HG02970 (cell line): ENCODE data around the gene MRRF.
"Not testable (repeated sequence)": the region's sequence is repeated elsewhere in the genome, so short reads cannot be mapped to it uniquely, and the experiment has no call there.

Experiments
- ATAC-seq: cut with Tn5 transposase; IDR thresholded peaks from one replicate; pipeline ENCODE4 v1.9.1; 2021; ENCODE audit warnings: mild to moderate bottlenecking, moderate library complexity, moderate number of reproducible peaks; ENCODE audit not compliant: unreplicated experiment, low FRiP score

Gene MRRF

DNA sequence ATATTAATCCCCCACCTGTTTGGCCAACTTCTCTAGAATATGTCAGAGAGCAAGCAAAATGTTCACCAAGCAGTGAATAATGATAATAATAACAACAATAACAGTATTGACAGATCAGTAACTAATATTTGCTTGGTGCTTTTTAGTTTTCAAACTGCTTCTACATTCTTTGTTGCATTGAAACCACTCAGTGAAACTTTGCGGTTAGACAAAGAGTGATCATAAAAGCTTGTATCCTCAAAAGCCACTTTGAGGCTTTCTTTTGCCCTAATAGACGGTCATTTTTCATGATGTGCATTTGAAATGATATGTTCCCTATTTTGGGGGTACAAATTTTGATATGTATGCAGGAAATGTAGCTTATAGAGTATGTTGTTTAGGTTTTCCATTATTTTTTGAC, 62.5 kb downstream of the MRRF start:
- no peak for ATAC-seq

- ATAC-seq, result no peak
Observed at GRCh38 chr9:122329597-122329996, 64.9 kb downstream of the MRRF start.

DNA sequence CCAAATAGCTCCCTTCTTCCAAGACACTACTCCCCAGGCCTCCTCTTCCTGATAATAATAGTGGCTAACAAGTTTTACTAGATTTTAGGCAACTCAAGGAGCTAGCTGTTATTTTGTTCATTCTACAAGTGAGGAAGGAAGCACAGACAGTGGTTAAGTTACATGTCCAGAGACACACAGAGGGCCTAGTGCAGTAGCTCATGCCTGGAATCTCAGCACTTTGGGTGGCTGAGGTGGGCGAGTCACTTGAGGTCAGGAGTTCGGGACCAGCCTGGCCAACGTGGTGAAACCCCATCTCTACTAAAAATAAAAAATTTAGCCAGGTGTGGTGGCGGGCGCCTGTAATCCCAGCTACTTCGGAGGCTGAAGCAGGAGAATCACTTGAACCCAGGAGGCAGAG, 65.8 kb downstream of the MRRF start:
- ATAC-seq, result not testable (repeated sequence)

- ATAC-seq, result no peak
Observed at GRCh38 chr9:122331523-122331927, 66.8 kb downstream of the MRRF start.

DNA sequence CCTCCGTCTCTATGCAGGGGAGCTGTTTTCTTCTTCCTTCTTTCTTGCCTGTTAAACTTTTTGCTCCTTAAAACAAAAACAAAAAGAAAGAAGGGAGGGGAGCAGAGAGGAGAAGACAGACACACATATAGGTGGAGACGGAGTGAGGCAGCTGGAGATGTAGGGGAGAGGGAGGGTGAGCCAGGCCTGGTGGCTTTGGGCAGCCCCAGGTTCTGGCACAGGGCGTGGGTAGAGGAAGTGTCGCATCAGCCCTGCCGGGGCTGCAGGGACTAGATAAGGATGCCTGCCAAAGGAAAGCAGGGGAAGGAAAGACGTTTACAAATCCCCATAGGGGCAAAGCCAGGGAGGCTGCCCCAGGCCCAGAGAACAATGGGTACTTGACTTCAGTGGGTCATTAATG, 67.4 kb downstream of the MRRF start:
- ATAC-seq, result no peak

- no peak for ATAC-seq
Observed at GRCh38 chr9:122332644-122333043, 68.0 kb downstream of the MRRF start.

DNA sequence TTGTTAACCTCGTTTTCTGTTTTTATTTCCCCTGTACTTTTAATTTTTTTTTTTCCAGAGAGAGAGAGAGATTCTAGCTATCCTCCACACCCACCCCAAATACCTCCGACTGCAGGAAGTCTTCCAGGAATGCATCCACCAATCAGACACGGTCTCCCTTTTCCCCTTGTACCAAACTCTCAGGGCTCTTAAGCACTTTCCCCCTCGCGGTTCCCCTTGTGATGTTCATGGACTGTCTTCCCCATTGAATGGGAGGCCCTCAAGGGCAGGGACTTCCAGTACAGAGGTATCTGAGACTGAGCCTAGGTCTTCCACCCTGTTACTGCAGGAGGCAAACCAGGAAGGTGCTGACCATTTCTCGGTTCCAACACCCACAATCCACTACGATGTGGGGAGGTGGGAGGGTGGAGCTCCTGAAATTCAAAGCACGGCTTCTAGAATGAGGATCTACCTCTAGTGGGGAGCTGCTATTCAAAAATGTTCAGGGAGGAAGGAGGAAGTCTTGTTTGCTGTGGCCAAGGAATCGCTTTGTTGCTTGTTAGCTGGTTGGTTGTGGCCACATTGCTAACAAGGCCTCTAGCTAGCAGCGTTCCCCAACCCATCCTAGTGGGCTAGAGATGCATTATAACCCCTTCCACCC, 68.6 kb downstream of the MRRF start:
- ATAC-seq, result no peak

DNA sequence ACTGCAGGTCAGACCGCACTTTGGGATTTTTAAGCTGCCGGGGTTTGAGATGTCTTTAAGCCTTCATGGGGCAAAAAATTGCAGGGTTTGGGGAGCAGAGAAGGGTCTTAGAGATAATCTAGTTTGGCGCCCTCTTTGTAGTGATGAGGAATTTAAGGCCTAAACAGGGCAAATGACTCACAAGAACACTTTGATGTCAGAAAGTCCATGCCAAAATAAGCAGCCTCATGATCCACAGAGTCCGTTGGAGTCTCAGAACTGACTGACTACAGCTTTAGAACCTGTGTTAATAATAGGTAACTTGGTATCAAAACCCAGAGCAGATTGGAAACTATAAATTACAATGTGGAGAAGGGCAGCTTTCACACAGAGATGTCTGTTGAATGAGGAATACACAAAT, 70.2 kb downstream of the MRRF start:
- no peak for ATAC-seq

DNA sequence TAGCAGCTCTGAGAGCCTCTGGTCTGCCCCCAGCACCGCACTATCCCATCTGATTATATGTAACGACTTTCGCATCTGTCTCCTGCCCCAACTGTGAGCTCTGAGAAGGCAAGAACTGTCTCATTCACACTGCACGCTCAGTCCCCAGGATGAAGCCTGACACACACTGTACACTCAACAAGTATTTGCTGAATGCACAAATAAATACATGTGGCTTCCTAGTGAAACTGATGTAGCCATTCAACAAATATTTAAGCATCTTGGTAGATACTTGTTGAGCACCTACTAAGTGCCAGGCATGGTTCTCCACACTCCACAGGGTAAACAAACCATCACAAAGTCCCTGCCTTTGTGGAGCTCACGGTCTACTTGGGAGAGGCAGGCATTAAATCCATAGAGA, 71.5 kb downstream of the MRRF start:
- ATAC-seq, result no peak

DNA sequence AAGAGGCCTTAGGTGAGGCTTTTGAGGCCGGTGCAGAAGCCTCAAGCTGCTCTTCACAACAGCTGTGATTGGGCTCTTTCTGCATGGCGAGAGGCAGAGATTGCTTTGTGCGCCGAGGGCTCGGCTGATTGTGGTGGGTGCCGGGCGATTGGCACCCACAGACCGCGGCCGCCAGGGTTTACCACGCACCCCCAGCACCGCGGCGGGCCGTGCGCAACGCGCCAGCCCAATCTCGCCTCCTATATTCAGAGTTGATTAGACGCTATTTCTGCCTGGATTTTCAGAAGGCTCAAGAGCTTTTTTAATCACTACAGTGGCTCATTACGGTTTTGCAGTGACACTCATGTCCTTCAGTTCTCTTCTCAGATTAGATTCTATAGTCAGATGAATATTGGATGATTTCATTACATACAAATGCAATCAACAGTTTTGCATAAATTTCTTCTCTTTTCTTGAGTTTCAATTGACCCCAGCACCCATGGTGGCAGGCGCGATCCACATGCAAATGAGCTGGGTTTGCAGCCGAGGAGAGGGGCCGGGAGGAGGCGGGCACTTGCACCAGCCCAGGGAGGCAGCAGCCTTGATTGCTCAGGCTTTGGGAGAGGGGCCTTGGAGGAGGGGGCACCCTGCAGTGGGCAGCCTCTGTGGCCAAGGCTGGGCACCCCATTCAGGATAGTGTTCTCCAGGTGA, 72.3 kb downstream of the MRRF start:
- no peak for ATAC-seq

DNA sequence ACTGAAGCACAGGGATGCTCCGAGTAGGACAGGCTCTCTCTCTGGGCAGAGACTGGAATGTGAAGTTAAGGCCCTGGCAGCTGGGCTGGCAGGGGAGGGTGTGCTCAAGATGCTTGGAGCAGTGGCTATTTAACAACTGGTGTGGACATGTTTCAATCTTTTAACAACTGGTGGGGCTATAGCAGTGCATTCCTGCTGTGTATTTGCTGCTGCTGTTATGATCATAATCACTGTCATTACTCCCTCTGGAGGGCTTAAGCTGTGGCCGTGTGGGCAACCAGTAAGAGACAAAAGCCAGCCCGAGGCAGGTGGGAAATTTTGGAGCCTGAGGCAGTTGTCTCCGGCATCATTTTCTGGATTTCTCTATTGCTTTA, 72.9 kb downstream of the MRRF start:
- ATAC-seq, result no peak

DNA sequence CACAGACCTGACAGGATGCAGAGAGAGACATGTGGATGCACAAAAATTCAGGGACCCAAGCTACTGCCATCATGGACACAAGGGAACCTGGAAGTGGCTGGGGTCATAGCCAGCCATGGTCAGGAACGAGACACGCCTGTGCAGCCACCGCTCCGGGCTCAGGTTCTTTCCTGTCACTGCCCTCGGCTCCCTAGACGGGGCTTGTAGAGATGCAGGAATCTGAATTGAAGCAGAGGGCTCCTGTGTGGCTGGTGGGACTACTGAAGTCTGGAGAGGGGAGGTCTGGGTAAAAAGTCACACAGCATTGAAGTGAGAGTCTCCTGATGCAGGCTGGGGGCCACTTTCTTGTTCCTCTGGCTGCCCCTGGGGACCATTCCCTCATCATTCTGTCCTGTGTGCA, 73.9 kb downstream of the MRRF start:
- no peak for ATAC-seq

- no peak for ATAC-seq
Observed at GRCh38 chr9:122338994-122339393, 74.3 kb downstream of the MRRF start.

DNA sequence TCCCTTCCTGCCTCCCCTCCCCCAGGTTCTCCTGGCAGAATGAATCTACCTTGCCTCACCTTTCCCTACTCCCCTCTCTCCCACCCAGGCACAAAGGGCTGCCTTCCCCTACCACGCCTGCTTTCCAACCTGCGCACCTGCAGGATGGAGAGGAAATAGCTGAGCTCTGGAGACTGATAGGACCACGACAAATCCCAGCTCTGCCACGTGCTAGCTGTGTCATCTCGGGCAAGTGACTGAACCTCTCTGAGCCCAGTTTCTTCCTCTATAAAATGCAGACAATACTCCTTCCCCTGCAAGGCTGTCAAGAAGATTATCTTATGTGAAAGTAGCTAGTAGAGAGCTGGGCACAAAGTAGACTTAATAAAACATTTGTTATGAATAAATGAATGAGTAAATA, 74.9 kb downstream of the MRRF start:
- no peak for ATAC-seq

GRCh38 chr9:122340161-122340560, 75.5 kb downstream of the MRRF start:
- ATAC-seq, result no peak

DNA sequence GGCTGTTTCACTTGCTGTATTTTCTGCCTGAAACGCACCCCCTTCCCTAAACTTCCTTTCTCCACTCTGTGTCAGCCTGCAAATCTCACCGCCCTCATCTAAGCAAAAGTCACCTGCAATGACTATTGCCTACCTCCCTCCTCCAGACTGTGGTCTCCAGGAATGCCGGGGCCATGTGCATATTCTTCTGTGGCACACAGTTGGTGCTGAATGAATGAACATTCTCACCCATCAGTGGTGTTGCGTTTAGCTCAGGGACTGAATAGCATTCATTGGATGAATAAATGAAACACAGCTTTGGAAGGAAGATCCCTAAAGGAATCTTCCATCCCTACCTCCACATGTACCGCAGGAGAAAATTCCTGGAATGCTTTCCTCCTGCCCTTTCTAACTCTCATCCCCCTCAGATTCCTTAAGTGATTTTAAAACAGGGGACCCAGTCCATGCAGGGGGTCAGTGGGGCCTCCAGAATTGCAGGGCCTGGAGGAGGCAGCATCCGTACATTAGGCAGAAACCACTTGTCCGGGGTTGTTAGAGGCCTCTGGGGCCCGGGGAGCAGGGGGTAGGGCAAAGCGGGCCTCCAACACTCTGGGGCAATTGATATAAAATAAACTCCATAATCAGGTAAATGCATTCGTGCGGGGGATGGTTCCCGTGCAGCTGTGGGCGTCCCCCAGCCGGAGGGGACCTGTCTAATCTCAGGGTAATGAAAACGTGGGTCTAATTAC, 77.8 kb downstream of the MRRF start:
- no peak for ATAC-seq

GRCh38 chr9:122346478-122347347, 82.0 kb downstream of the MRRF start:
- ATAC-seq, result no peak

- no peak for ATAC-seq
Observed at GRCh38 chr9:122347348-122348287, 82.9 kb downstream of the MRRF start.

DNA sequence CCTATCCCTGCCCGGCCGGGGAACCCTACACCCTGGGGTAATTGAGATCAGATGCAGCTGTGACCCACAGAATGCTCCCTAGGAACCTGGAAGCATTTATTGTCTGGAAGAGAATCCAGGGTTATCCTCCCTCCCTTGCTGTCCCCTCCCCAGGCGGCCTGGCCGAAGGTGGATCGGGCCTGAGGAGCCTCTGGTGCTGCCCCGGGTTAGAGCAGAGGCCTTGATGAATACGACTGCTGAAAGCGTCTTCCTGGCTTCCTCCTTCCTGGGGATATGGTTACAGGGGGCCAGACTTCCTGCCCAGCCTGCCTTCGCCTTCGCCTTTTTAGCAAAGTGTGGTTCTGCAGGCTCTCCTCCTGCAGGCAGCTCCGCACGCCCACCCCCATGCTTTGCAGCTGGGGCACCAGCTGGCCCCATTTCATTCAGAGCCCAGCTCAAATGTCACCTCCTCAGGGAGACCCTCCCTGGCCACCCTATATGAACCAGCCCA, 83.7 kb downstream of the MRRF start:
- ATAC-seq, result no peak

- no peak for ATAC-seq
Observed at GRCh38 chr9:122348791-122349190, 84.1 kb downstream of the MRRF start.
